IMR-90 (cell line): Measurements from ENCODE around the gene LILRA2. TPM values are rescaled to one million over a fixed set of nuclear protein-coding genes. Genes with fewer than 3 reads are reported as not detected.

ENCODE experiments used
- ATAC-seq: fragments of 200-7000 bp; cut with Tn5 transposase; 2 replicates; pipeline ENCODE4 v1.9.1; 2020; ENCODE audit warnings: low read depth, mild to moderate bottlenecking, moderate library complexity
- BruUV-seq: library from RNA; stranded (reverse); fragments of 400-500 nt; replicated peaks from 2 replicates; lab custom pipeline; 2021; lab: Mats Ljungman, UMichigan
- CTCF ChIA-PET: fragments of 300-600 bp; formaldehyde crosslinking; extraction: SDS; loops from one replicate; lab custom pipeline; 2021; ENCODE audit warnings: antibody characterized with exemption; lab: Yijun Ruan, JAX
- POLR2A ChIA-PET: fragments of 300-600 bp; sonication (Branson Sonifier 250); formaldehyde crosslinking; loops from one replicate; lab custom pipeline; 2022; ENCODE audit warnings: antibody characterized with exemption; ENCODE audit not compliant: unreplicated experiment; lab: Charles Lee
- DNase-seq: peaks from one replicate; pipeline ENCODE4 v3.0.0; 2013
- H2AFZ ChIP-seq: replicated peaks from 2 replicates; pipeline ENCODE3; 2013; ENCODE audit warnings: low read length, mild to moderate bottlenecking; ENCODE audit not compliant: poor library complexity
- H2AK5ac ChIP-seq: 2 replicates; pipeline ENCODE4 v1.6.1; 2013; ENCODE audit warnings: low read depth, low read length, inconsistent platforms
- H2AK9ac ChIP-seq: replicated peaks from 2 replicates; pipeline ENCODE3; 2013; ENCODE audit warnings: mild to moderate bottlenecking, low read depth, low read length, moderate library complexity; ENCODE audit not compliant: poor library complexity
- H2BK120ac ChIP-seq: 2 replicates; pipeline ENCODE4 v1.6.1; 2013; ENCODE audit warnings: low read depth, low read length, inconsistent platforms
- H2BK15ac ChIP-seq: 3 replicates; pipeline ENCODE4 v1.6.1; 2013; ENCODE audit warnings: low read depth, low read length, inconsistent platforms
- H2BK20ac ChIP-seq: 2 replicates; pipeline ENCODE4 v1.6.1; 2013; ENCODE audit warnings: low read depth, mild to moderate bottlenecking, inconsistent platforms, low read length, moderate library complexity
- H2BK5ac ChIP-seq: 2 replicates; pipeline ENCODE4 v1.6.1; 2013; ENCODE audit warnings: mild to moderate bottlenecking, low read depth, low read length, inconsistent platforms; ENCODE audit not compliant: poor library complexity, severe bottlenecking
- H3K14ac ChIP-seq: replicated peaks from 2 replicates; pipeline ENCODE4 v1.6.1; 2013; ENCODE audit warnings: low read depth, low read length, inconsistent platforms
- H3K18ac ChIP-seq: 2 replicates; pipeline ENCODE4 v1.6.1; 2013; ENCODE audit warnings: low read depth, low read length, control low read depth
- H3K23ac ChIP-seq: 2 replicates; pipeline ENCODE4 v1.6.1; 2013; ENCODE audit warnings: low read depth, low read length, inconsistent platforms
- H3K27ac ChIP-seq: 2 replicates; pipeline ENCODE4 v1.5.1; 2013; ENCODE audit warnings: mild to moderate bottlenecking, control low read depth, low read length; ENCODE audit not compliant: insufficient read depth
- H3K27me3 ChIP-seq: 2 replicates; pipeline ENCODE4 v1.6.1; 2013; ENCODE audit warnings: low read length; ENCODE audit not compliant: control insufficient read depth, insufficient read depth
- H3K36me3 ChIP-seq: 2 replicates; pipeline ENCODE4 v1.6.1; 2013; ENCODE audit warnings: low read length, mixed read lengths; ENCODE audit not compliant: control insufficient read depth, insufficient read depth
- H3K4ac ChIP-seq: 2 replicates; pipeline ENCODE4 v1.6.1; 2013; ENCODE audit warnings: low read depth, low read length, inconsistent platforms
- H3K4me1 ChIP-seq: 2 replicates; pipeline ENCODE4 v1.6.1; 2013; ENCODE audit warnings: low read length, mixed read lengths; ENCODE audit not compliant: control insufficient read depth, insufficient read depth
- H3K4me2 ChIP-seq: 2 replicates; pipeline ENCODE4 v1.6.1; 2013; ENCODE audit warnings: low read depth, mild to moderate bottlenecking, control low read depth, low read length, moderate library complexity
- H3K4me3 ChIP-seq: 2 replicates; pipeline ENCODE4 v1.5.1; 2013; ENCODE audit warnings: low read depth, mild to moderate bottlenecking, control low read depth, low read length, moderate library complexity; ENCODE audit not compliant: insufficient read depth
- H3K56ac ChIP-seq: 2 replicates; pipeline ENCODE4 v1.6.1; 2013; ENCODE audit warnings: low read length, inconsistent platforms; ENCODE audit not compliant: insufficient read depth; ENCODE audit errors: extremely low read depth
- H3K79me1 ChIP-seq, 2 experiments: 2 replicates each; pipeline ENCODE4 v1.6.1; 2013; ENCODE audit warnings: low read length in 2 of 2, inconsistent platforms in 1 of 2, low read depth in 1 of 2
- H3K9ac ChIP-seq: 2 replicates; pipeline ENCODE4 v1.6.1; 2013; ENCODE audit warnings: low read depth, low read length, control low read depth
- H3K9me1 ChIP-seq: 2 replicates; pipeline ENCODE4 v1.6.1; 2013; ENCODE audit warnings: low read length, inconsistent platforms; ENCODE audit not compliant: insufficient read depth
- H3K9me3 ChIP-seq: 2 replicates; pipeline ENCODE4 v1.6.1; 2013; ENCODE audit warnings: low read length; ENCODE audit not compliant: control insufficient read depth, insufficient read depth
- H4K20me1 ChIP-seq: 2 replicates; pipeline ENCODE4 v1.6.1; 2013; ENCODE audit warnings: low read length, inconsistent platforms; ENCODE audit not compliant: insufficient read depth
- H4K5ac ChIP-seq: 2 replicates; pipeline ENCODE4 v1.6.1; 2013; ENCODE audit warnings: mild to moderate bottlenecking, low read depth, low read length, control low read depth
- H4K8ac ChIP-seq, 2 experiments: 2 replicates each; pipeline ENCODE4 v1.6.1; 2013; ENCODE audit warnings: low read depth in 2 of 2, low read length in 2 of 2, control low read depth in 1 of 2, inconsistent platforms in 1 of 2
- H4K91ac ChIP-seq: 2 replicates; pipeline ENCODE4 v1.6.1; 2013; ENCODE audit warnings: low read depth, low read length, inconsistent platforms; ENCODE audit not compliant: insufficient read depth
- CTCF ChIP-seq: conservative IDR thresholded peaks from 2 replicates; pipeline ENCODE4 v1.5.1; 2012; ENCODE audit warnings: mild to moderate bottlenecking, low read depth, low read length, improper control_type of control experiment
- MAFK ChIP-seq: IDR thresholded peaks from 2 replicates; pipeline ENCODE4 v1.6.1; 2012; ENCODE audit warnings: low read depth, low read length, improper control_type of control experiment
- MAZ ChIP-seq: IDR thresholded peaks from 2 replicates; pipeline ENCODE4 v1.6.1; 2012; ENCODE audit warnings: low read depth, mild to moderate bottlenecking, low read length, improper control_type of control experiment, moderate library complexity, borderline replicate concordance
- POLR2A ChIP-seq: IDR thresholded peaks from 2 replicates; pipeline ENCODE4 v1.6.1; 2012; ENCODE audit warnings: mild to moderate bottlenecking, low read depth, low read length
- RCOR1 ChIP-seq: IDR thresholded peaks from 2 replicates; pipeline ENCODE4 v1.6.1; 2012; ENCODE audit warnings: mild to moderate bottlenecking, low read length, improper control_type of control experiment; ENCODE audit not compliant: insufficient replicate concordance
- SMC3 ChIP-seq: fragments of 150-350 bp; IDR thresholded peaks from 2 replicates; pipeline ENCODE4 v1.6.1; 2016; ENCODE audit warnings: low read depth, mild to moderate bottlenecking, antibody characterized with exemption, low read length, moderate library complexity
- WGBS, 2 experiments: methylation state at CpG; one replicate each; pipeline versions ENCODE4 v1.1.5 to v1.1.7; 2013; ENCODE audit warnings: missing lambda C conversion rate in 2 of 2; ENCODE audit not compliant: insufficient read length in 1 of 2; ENCODE audit errors: extremely low coverage in 2 of 2; 5-methylcytosine and 5-hydroxymethylcytosine counted together
- dilution Hi-C: fragments of 300-500 bp; cut with HindIII; formaldehyde crosslinking; loops from one replicate; pipeline ENCODE4 v1.14.3; 2018; ENCODE audit warnings: low sequenced_read_pairs; ENCODE audit not compliant: unreplicated experiment
- in situ Hi-C: fragments of 300-500 bp; cut with MboI; formaldehyde crosslinking; loops from 3 replicates; pipeline ENCODE4 v1.14.3; 2019; ENCODE audit warnings: low sequenced_read_pairs, inconsistent platforms, mixed read lengths
- intact Hi-C: fragments of 100-400 bp; cut with micrococcal nuclease; formaldehyde crosslinking; loops from 2 replicates; pipeline ENCODE4 v1.10.0; 2022
- polyA plus RNA-seq, 3 experiments: library from polyadenylated mRNA; depleted of rRNA; stranded (reverse); fragments of >200 nt; gene quantifications; 2 replicates each; pipeline ENCODE4 v1.2.3, GENCODE V29; 2012; ENCODE audit warnings: low replicate concordance in 1 of 3
- total RNA-seq: library from RNA; depleted of rRNA; stranded (reverse); fragments of >200 nt; gene quantifications from 2 replicates; pipeline ENCODE4 v1.2.3, GENCODE V29; 2012

The LILRA2 gene
- total and polyA plus RNA-seq, 2 of the 4 experiments (the other 2 are of a cell fraction), result not detected

GRCh38 chr19:54536956-54537355 lies 36.6 kb upstream of the LILRA2 start:
- Histone ChIP-seq H3K9ac (no peak overlapping the region), H2AK5ac (no peak overlapping the region), H3K27me3 (no peaks in the 10 kb centered on the region), H4K91ac (no peak overlapping the region), H3K4me3 (no peak overlapping the region), H3K23ac (no peak overlapping the region), H2BK20ac (no peak overlapping the region), H3K56ac (no peak overlapping the region), H2AFZ (no peak overlapping the region), H3K14ac (no peak overlapping the region), H2AK9ac (no peak overlapping the region), H2BK15ac (no peak overlapping the region), H3K4me2 (no peak overlapping the region), H3K9me1 (no peaks in the 10 kb centered on the region), H3K36me3 (no peaks in the 10 kb centered on the region), H3K79me1 (no peaks in the 10 kb centered on the region), H3K27ac (no peak overlapping the region), H4K8ac (no peak overlapping the region), H4K5ac (no peak overlapping the region), H2BK120ac (no peak overlapping the region), H3K4me1 (no peaks in the 10 kb centered on the region), H4K20me1 (no peaks in the 10 kb centered on the region), H3K18ac (no peak overlapping the region), H2BK5ac (no peak overlapping the region), H3K9me3 (peaks cover 26% of the 10 kb centered on the region), H3K4ac (no peak overlapping the region)
- ChIA-PET POLR2A (no interaction called here), CTCF (no interaction called here)
- dilution Hi-C loops (no loop called here), in situ Hi-C loops (no loop called here), intact Hi-C loops (no loop called here)
- ATAC-seq (no peak), DNase-seq (no peak)
- no peak for TF ChIP-seq MAFK
- no peak for TF ChIP-seq SMC3
- TF ChIP-seq POLR2A, result no peak
- TF ChIP-seq MAZ, result no peak
- TF ChIP-seq RCOR1, result no peak
- no peak for TF ChIP-seq CTCF
- no TSS peak for BruUV-seq
- no CpG with 5 or more reads among the region's 9 CpGs for WGBS, 2 experiments
